ENCODE data around the gene ZNF208. TPM values are rescaled to one million over a fixed set of nuclear protein-coding genes. Genes with fewer than 3 reads are reported as not detected.
"Not testable (repeated sequence)": the region's sequence is repeated elsewhere in the genome, so short reads cannot be mapped to it uniquely, and the experiment has no call there.

ZNF208 gene
- total and polyA plus RNA-seq, 2 of the 8 experiments (the other 6 are each of a cell fraction or from before 2014, with no cell fraction given), result not detected

DNA sequence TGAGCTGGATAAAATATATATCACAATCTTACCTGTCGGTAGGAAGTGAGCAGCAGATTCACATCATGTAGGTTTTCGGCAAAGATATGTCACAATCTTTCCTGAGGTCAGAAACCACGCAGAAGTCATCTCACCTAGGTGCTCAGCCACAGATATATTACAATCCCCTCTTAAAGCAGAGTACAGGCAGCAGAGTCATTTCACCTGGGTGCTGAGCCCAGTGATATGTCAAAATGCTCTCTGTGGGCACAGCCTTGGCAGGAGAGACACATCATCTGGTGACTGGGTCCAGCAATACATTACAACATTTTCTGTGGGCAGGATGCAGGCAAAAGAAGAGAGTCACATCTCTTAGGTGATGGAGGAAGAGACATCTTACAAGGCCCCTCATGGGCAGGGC, 30.4 kb upstream of the ZNF208 start:
- H3K36me3 ChIP-seq (ENCODE audit: control insufficient read depth in 2 of 4, insufficient read depth in 4 of 4, low read length in 3 of 4); H2BK12ac ChIP-seq (ENCODE audit: low read depth, low read length); H3K79me2 ChIP-seq (ENCODE audit: control insufficient read depth in 1 of 2, insufficient read depth in 2 of 2, low read length in 2 of 2); H4K8ac ChIP-seq (ENCODE audit: extremely low read depth, insufficient read depth, low read length); H3K4me3 ChIP-seq (ENCODE audit: extremely low read depth in 1 of 4, insufficient read depth in 2 of 4, low read depth in 3 of 4, low read length in 4 of 4); H2BK15ac ChIP-seq (ENCODE audit: low read length); H3K23ac ChIP-seq (ENCODE audit: insufficient read length); H3K14ac ChIP-seq (ENCODE audit: insufficient read length); H4K5ac ChIP-seq (ENCODE audit: insufficient read length, low read depth, low read length); H2AFZ ChIP-seq (ENCODE audit: low read length); H3K23me2 ChIP-seq (ENCODE audit: low read depth, low read length); H4K91ac ChIP-seq (replicated peaks; ENCODE audit: insufficient read length, low read length); H3K79me1 ChIP-seq (ENCODE audit: low read depth, low read length); POLR2A ChIA-PET (ENCODE audit: partially characterized antibody); H3K4ac ChIP-seq (replicated peaks; ENCODE audit: insufficient read length, low read depth, low read length); H2BK120ac ChIP-seq (replicated peaks; ENCODE audit: low read depth, low read length); H3K9ac ChIP-seq (replicated peaks in 1 of 4; ENCODE audit: extremely low read depth in 1 of 4, low read depth in 3 of 4, low read length in 3 of 4); H3K56ac ChIP-seq (replicated peaks; ENCODE audit: insufficient read length, low read depth, low read length); CTCF ChIA-PET (ENCODE audit: partially characterized antibody); H3K4me1 ChIP-seq (replicated peaks in 1 of 4; ENCODE audit: control insufficient read depth in 3 of 4, insufficient read depth in 4 of 4, low read length in 3 of 4); H4K20me1 ChIP-seq (replicated peaks in 1 of 2; ENCODE audit: control insufficient read depth in 1 of 2, insufficient read depth in 2 of 2, low read length in 2 of 2); H3K4me2 ChIP-seq (ENCODE audit: insufficient read depth in 1 of 2, low read depth in 2 of 2, low read length in 2 of 2); H3K27me3 ChIP-seq (replicated peaks in 1 of 4; ENCODE audit: control insufficient read depth in 3 of 4, extremely low read depth in 1 of 4, insufficient read depth in 3 of 4, low read length in 3 of 4); DNase-seq (ENCODE audit: low read depth in 1 of 2, low spot score in 2 of 2); H3K27ac ChIP-seq (ENCODE audit: low read depth, low read length); H2AK5ac ChIP-seq (ENCODE audit: low read depth, low read length); H3K18ac ChIP-seq (ENCODE audit: extremely low read depth, low read length); FAIRE-seq; H2BK5ac ChIP-seq (ENCODE audit: low read depth, low read length); H2BK20ac ChIP-seq (ENCODE audit: low read length): not testable (repeated sequence)
- H3K9me3 ChIP-seq (ENCODE audit: insufficient read depth in 2 of 2, low read depth in 1 of 2, low read length in 1 of 2), result peaks cover 49 to 86% of the 10 kb centered on the region in 2 experiments
- 65% methylated on average over 3 of the region's 3 CpGs; no CpG with 5 or more reads in 1 of the 2 experiments for WGBS, 2 experiments (ENCODE audit: extremely low coverage in 1 of 2, insufficient coverage in 1 of 2, insufficient read length in 1 of 2, insufficient replicate concordance in 2 of 2, low coverage in 1 of 2, low lambda C conversion rate in 2 of 2, missing lambda C conversion rate in 1 of 2)

All from H1 (cell line).